Measurements from ENCODE around the gene SCAF4.

SCAF4 gene

GRCh38 chr21:31714741-31715365 is 17.1 kb downstream of the SCAF4 start:
- Histone ChIP-seq H3K27me3 (ENCODE audit: insufficient read depth, low read depth) (no peaks in the 10 kb centered on the region), H4K20me1 (ENCODE audit: insufficient read depth) (peaks cover 74% of the 10 kb centered on the region), H2AFZ (ENCODE audit: low read depth) (no peak overlapping the region), H3K4me3 (IDR thresholded peaks at IDR 0.05; ENCODE audit: insufficient read depth, low read depth, low read length) (no peak overlapping the region), H3K4me1 (ENCODE audit: low read depth, poor library complexity, severe bottlenecking) (peaks cover 47% of the 10 kb centered on the region), H3K27ac (no peak overlapping the region), H3K79me2 (ENCODE audit: insufficient read depth, low read depth) (peaks cover 97% of the 10 kb centered on the region), H3K36me3 (ENCODE audit: insufficient read depth) (no peaks in the 10 kb centered on the region), H3K4me2 (no peak overlapping the region), H3K9ac (no peak overlapping the region)
- no peak for TF ChIP-seq CTCF (conservative IDR thresholded peaks at IDR 0.05; ENCODE audit: low read depth, low read length)

- no peaks in the 10 kb centered on the region for H3K27me3 ChIP-seq (ENCODE audit: insufficient read depth, low read depth)
- H3K4me1 ChIP-seq (ENCODE audit: low read depth, poor library complexity, severe bottlenecking) = peaks cover 50% of the 10 kb centered on the region
- TF ChIP-seq CTCF (conservative IDR thresholded peaks at IDR 0.05; ENCODE audit: low read depth, low read length) = no peak
- H3K9ac ChIP-seq = no peak overlapping the region
- H3K27ac ChIP-seq = no peak overlapping the region
- H4K20me1 ChIP-seq (ENCODE audit: insufficient read depth) = peaks cover 78% of the 10 kb centered on the region
- H3K4me3 ChIP-seq (IDR thresholded peaks at IDR 0.05; ENCODE audit: insufficient read depth, low read depth, low read length) = no peak overlapping the region
- peaks cover 97% of the 10 kb centered on the region for H3K79me2 ChIP-seq (ENCODE audit: insufficient read depth, low read depth)
- no peaks in the 10 kb centered on the region for H3K36me3 ChIP-seq (ENCODE audit: insufficient read depth)
- no peak overlapping the region for H2AFZ ChIP-seq (ENCODE audit: low read depth)
- no peak overlapping the region for H3K4me2 ChIP-seq
Observed at GRCh38 chr21:31713973-31714740, 17.8 kb downstream of the SCAF4 start.

GRCh38 chr21:31713115-31713514 is 18.8 kb downstream of the SCAF4 start:
- peaks cover 97% of the 10 kb centered on the region for H3K79me2 ChIP-seq (ENCODE audit: insufficient read depth, low read depth)
- peaks cover 77% of the 10 kb centered on the region for H4K20me1 ChIP-seq (ENCODE audit: insufficient read depth)

GRCh38 chr21:31711745-31712285 is 20.1 kb downstream of the SCAF4 start:
- Histone ChIP-seq H2AFZ (ENCODE audit: low read depth) (no peak overlapping the region), H3K79me2 (ENCODE audit: insufficient read depth, low read depth) (peaks cover 100% of the 10 kb centered on the region), H3K27me3 (ENCODE audit: insufficient read depth, low read depth) (no peaks in the 10 kb centered on the region), H4K20me1 (ENCODE audit: insufficient read depth) (peaks cover 79% of the 10 kb centered on the region), H3K27ac (no peak overlapping the region), H3K4me3 (IDR thresholded peaks at IDR 0.05; ENCODE audit: insufficient read depth, low read depth, low read length) (no peak overlapping the region), H3K9ac (no peak overlapping the region), H3K36me3 (ENCODE audit: insufficient read depth) (no peaks in the 10 kb centered on the region), H3K4me1 (ENCODE audit: low read depth, poor library complexity, severe bottlenecking) (peaks cover 37% of the 10 kb centered on the region), H3K4me2 (no peak overlapping the region)
- no peak for TF ChIP-seq CTCF (conservative IDR thresholded peaks at IDR 0.05; ENCODE audit: low read depth, low read length)

More at GRCh38 chr21:31713115-31713514, 18.8 kb downstream of the SCAF4 start:
- Histone ChIP-seq H3K4me3 (IDR thresholded peaks at IDR 0.05; ENCODE audit: insufficient read depth, low read depth, low read length) (no peak overlapping the region), H3K4me1 (ENCODE audit: low read depth, poor library complexity, severe bottlenecking) (peaks cover 45% of the 10 kb centered on the region), H3K36me3 (ENCODE audit: insufficient read depth) (no peaks in the 10 kb centered on the region), H3K9ac (no peak overlapping the region), H3K4me2 (no peak overlapping the region), H2AFZ (ENCODE audit: low read depth) (no peak overlapping the region), H3K27me3 (ENCODE audit: insufficient read depth, low read depth) (no peaks in the 10 kb centered on the region), H3K27ac (no peak overlapping the region)
- TF ChIP-seq CTCF (conservative IDR thresholded peaks at IDR 0.05; ENCODE audit: low read depth, low read length) = no peak

All from KMS-11 (cell line).